Activated CD8-positive, alpha-beta memory T cell treated with anti-CD3 and anti-CD28 coated beads, Interleukin-2, amount 50 U/mL, for 1 hour (primary cell): ENCODE data around the gene ANXA8.
"Not testable (repeated sequence)": the region's sequence is repeated elsewhere in the genome, so short reads cannot be mapped to it uniquely, and the experiment has no call there.

Experiments
- DNase-seq: peaks from one replicate; pipeline ENCODE4 v3.0.0-alpha.2; 2020; ENCODE audit errors: extremely low read depth

ANXA8 gene

GRCh38 chr10:47462577-47463358 lies 21.1 kb downstream of the ANXA8 start:
- DNase-seq: not testable (repeated sequence)

- not testable (repeated sequence) for DNase-seq
These were observed 22.6 kb downstream of the ANXA8 start for GRCh38 chr10:47461261-47461687.

- no peak for DNase-seq
These were observed 25.3 kb downstream of the ANXA8 start for GRCh38 chr10:47458466-47459154.

GRCh38 chr10:47457826-47458225 lies 26.1 kb downstream of the ANXA8 start:
- no peak for DNase-seq

- no peak for DNase-seq
These were observed 26.4 kb downstream of the ANXA8 start for GRCh38 chr10:47457528-47457820.

- DNase-seq: no peak
These were observed 27.0 kb downstream of the ANXA8 start for GRCh38 chr10:47456794-47457527.

GRCh38 chr10:47456079-47456785 lies 27.7 kb downstream of the ANXA8 start:
- no peak for DNase-seq

GRCh38 chr10:47455350-47456078 lies 28.4 kb downstream of the ANXA8 start:
- not testable (repeated sequence) for DNase-seq

GRCh38 chr10:47454780-47455058 lies 29.2 kb downstream of the ANXA8 start:
- DNase-seq: no peak

- no peak for DNase-seq
These were observed 29.7 kb downstream of the ANXA8 start for GRCh38 chr10:47454008-47454779.

- DNase-seq: no peak
These were observed 30.5 kb downstream of the ANXA8 start for GRCh38 chr10:47453141-47454007.

GRCh38 chr10:47452495-47453140 lies 31.3 kb downstream of the ANXA8 start:
- no peak for DNase-seq

- no peak for DNase-seq
These were observed 31.9 kb downstream of the ANXA8 start for GRCh38 chr10:47451998-47452494.

- no peak for DNase-seq
These were observed 32.5 kb downstream of the ANXA8 start for GRCh38 chr10:47451273-47451997.

GRCh38 chr10:47450442-47450841 lies 33.5 kb downstream of the ANXA8 start:
- DNase-seq: no peak

GRCh38 chr10:47449979-47450378 lies 33.9 kb downstream of the ANXA8 start:
- DNase-seq: no peak

- no peak for DNase-seq
These were observed 34.6 kb downstream of the ANXA8 start for GRCh38 chr10:47449102-47449978.
